NCI-H748 (cell line): ENCODE results near the gene TEX13B.

Source experiments
- DNase-seq: peaks from one replicate; lab custom pipeline; 2025; ENCODE audit not compliant: unreplicated experiment; lab: John Stamatoyannopoulos, UW

TEX13B gene

DNA sequence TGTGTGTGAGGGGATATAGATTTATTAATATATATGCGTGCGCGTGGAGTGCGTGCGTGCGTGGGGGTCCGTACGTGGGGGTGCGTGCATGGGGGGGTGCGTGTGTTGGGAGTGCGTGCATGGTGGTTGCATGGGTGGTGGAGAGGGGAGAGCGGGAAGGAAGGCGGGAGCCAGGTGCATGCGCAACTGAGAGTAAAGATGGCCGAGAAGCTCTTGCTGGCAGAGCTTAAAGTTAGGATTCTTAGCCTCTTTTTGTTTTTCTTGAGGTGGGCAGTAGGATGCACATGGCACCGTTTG is 45.8 kb downstream of the TEX13B start:
- DNase-seq: peak; percentile 34

DNA sequence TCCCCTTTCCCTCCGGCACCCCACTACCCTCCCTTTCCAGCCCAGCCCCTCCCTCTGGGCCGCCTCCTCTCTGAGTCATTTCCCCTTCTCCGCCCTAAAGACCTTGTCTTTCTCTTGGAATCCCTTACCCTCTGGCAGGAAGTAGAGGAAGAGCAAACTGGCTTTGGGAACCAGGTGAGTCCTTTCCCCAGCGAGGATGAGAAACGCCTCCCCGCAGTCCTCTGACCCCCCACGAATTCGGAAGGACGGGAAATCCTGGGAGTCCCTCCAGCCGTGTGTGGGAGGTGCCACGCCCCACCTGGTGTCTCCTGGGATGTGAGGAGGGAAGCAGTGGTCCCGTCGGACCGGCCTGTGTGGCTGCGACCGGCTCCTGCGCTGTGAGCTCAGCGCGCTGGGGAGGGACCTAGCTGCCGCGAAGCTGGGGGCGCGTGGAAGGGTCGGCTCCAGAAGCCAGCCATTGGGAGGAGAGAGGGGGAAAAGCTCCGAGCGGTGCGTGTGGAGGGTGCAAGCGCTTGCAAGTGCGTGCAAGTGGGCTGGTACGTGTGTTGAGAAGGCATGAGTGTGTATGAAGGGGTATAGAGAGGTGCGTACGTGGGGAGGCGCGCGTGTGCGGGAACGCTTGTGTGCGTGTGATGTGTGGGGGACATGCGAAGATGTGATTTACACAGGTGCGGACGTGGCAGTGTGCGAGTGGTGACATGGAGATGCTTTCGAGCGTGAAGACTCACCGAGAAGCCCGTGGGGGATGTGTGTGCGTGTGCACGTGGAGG is 46.3 kb downstream of the TEX13B start:
- DNase-seq: peak; percentile 53

DNA sequence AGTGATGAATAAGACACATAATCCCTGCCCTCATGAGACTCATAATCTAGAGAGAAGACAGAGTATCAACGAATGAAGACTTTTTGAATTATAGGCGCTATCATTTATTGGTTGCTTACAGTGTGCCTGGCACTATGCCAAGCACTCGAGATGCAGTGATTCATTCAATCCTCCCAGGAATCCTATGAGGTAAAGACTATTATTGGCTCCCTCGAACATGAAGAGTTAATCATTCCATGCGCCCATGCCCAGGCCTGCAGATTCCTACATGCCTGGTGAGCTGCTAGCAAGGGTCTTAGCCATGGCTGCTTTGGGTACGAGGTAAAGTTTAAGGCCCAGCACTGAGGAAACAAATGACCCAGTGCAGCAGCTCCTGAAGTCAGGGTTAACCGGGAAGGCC is 47.0 kb downstream of the TEX13B start:
- DNase-seq: peak; percentile 69

DNA sequence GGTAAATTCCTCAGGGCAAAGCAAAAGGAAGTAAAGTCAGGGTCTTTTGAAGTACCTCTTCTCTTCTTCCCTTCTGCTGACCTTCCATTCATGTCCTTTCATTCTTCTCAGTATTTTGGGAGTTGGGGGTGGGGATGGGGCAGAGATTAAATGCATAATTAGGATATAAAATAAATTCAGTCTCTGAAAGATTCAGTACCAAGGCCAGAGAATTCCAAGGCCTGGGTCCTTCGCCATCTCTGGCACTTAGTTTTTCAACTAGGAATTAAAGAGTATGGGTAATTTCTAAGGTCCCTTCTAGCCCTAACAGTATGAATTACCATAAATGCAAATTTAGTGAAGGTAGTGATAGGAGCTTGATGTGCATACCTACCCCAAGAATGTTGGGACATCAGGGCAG is 47.9 kb downstream of the TEX13B start:
- no peak for DNase-seq
